HUES6 (cell line): ENCODE data around the gene SPRYD3.
"Not testable (repeated sequence)": the region's sequence is repeated elsewhere in the genome, so short reads cannot be mapped to it uniquely, and the experiment has no call there.

Experiments
- H3K27ac ChIP-seq: 2 replicates; pipeline ENCODE4 v1.7.0; 2013; ENCODE audit warnings: low read depth, mild to moderate bottlenecking, low read length, inconsistent platforms
- H3K27me3 ChIP-seq: 2 replicates; pipeline ENCODE4 v1.6.1; 2013; ENCODE audit warnings: low read length; ENCODE audit not compliant: control insufficient read depth, insufficient read depth
- H3K36me3 ChIP-seq: 2 replicates; pipeline ENCODE4 v1.6.1; 2013; ENCODE audit warnings: low read length; ENCODE audit not compliant: control insufficient read depth, insufficient read depth
- H3K4me1 ChIP-seq: 2 replicates; pipeline ENCODE4 v1.6.1; 2013; ENCODE audit warnings: low read length; ENCODE audit not compliant: control insufficient read depth, insufficient read depth
- H3K4me3 ChIP-seq: 2 replicates; pipeline ENCODE4 v1.5.1; 2013; ENCODE audit warnings: low read depth, low read length
- H3K9ac ChIP-seq: one replicate; pipeline ENCODE4 v1.6.1; 2013; ENCODE audit warnings: mild to moderate bottlenecking, low read length
- H3K9me3 ChIP-seq: 2 replicates; pipeline ENCODE4 v1.6.1; 2013; ENCODE audit warnings: low read depth, low read length; ENCODE audit not compliant: control insufficient read depth, insufficient read depth

The SPRYD3 gene

DNA sequence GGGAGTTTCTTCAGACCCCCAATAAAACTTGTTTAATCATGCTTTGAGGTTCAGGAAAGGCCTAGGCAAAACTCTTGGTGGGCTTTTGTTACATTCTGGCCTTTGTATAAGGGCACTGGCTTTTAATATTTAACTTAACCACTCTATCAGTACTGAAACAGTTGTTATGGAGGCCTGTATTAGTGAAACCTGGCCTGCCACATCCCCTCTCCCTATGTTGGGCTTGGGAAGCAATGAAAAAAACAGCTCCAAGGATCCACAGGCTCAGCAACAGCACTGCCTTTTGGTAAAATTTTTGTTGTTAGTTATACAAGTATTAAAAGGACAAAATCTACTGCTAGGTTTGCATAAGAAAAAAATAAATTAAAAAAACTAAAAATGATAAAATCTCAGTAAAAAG is 34.8 kb upstream of the SPRYD3 start:
- no peaks in the 10 kb centered on the region for H3K4me1 ChIP-seq
- H3K27me3 ChIP-seq = no peaks in the 10 kb centered on the region
- no peak overlapping the region for H3K27ac ChIP-seq
- H3K4me3 ChIP-seq = no peak overlapping the region
- H3K36me3 ChIP-seq = no peaks in the 10 kb centered on the region
- 0 out of 2 replicates have a peak, but pooled peaks cover 3% of the 10 kb centered on the region for H3K9me3 ChIP-seq
- H3K9ac ChIP-seq = no peak overlapping the region

DNA sequence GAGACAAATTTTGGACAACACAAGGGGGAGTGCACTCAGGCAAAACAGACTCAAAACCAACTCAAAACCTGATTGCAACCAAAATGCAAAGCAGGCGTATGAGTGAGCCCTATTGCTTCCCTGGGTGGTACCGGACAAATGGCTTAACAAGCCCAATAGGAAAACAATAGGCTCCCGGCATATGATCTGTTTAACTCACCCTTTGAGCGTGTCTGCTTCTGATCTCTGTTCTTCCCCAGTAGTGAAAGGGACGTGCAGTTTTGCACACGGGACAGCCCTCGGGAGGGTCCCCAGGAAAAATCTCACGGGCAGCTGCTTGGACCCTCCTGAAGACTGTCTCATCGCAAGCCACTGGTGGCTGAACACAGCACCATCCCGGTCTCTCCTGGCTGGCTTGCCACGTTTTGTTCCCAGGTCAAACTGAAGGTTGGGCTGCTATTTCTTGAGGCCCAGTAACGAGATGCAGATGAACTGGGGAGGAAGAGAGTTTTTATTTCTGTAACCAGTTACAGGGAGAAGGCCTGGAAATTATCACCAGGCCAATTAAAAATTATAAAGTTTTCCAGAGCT is 34.0 kb upstream of the SPRYD3 start:
- no peak overlapping the region for H3K4me3 ChIP-seq
- H3K36me3 ChIP-seq = no peaks in the 10 kb centered on the region
- H3K27ac ChIP-seq = no peak overlapping the region
- H3K9me3 ChIP-seq = 0 out of 2 replicates have a peak, but pooled peaks cover 3% of the 10 kb centered on the region
- no peak overlapping the region for H3K9ac ChIP-seq
- no peaks in the 10 kb centered on the region for H3K4me1 ChIP-seq
- no peaks in the 10 kb centered on the region for H3K27me3 ChIP-seq

DNA sequence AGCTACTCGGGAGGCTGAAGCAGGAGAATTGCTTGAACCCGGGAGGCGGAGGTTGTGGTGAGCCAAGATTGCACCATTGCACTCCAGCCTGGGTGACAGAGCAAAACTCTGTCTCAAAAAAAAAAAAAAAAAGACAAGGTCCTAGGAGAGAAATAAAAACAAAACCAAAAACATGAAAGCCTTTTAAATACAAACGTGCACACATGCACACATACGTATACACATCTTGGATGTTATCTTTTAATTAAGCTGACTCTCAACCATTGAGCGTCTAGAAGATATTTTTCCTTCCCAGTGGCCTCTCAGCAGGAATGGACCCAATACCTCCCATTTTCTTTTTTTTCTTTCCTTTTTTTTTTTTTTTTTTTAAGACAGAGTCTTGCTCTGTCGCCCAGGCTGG is 33.2 kb upstream of the SPRYD3 start:
- not testable (repeated sequence) for H3K9ac ChIP-seq, H3K27me3 ChIP-seq, H3K36me3 ChIP-seq, H3K27ac ChIP-seq, H3K4me1 ChIP-seq, H3K4me3 ChIP-seq, H3K9me3 ChIP-seq

DNA sequence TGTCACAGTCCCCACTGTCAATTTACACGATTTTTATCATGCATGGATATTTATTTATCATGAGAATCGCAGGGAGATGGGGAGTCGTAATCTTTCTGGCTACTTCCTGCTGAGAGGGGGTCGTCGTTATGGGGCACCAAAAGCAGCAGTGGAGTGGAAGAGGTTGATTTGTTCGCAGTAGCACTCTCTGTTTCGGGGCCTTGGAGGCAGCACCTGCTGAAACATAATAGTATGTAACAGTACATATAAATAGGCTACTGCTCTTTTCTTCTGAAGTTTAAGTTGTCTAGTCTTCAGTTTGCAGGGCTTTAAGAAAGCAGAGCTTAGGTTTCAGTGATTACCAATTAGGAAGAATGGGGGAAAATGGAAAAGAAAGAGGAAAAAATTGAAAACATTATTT is 27.9 kb upstream of the SPRYD3 start:
- no peaks in the 10 kb centered on the region; the same call in 1 of the 2 replicates for H3K4me1 ChIP-seq
- no peak overlapping the region for H3K27ac ChIP-seq
- H3K9me3 ChIP-seq = 0 out of 2 replicates have a peak, but pooled peaks cover 3% of the 10 kb centered on the region
- H3K4me3 ChIP-seq = no peak overlapping the region
- H3K36me3 ChIP-seq = no peaks in the 10 kb centered on the region
- no peak overlapping the region for H3K9ac ChIP-seq
- H3K27me3 ChIP-seq = no peaks in the 10 kb centered on the region

DNA sequence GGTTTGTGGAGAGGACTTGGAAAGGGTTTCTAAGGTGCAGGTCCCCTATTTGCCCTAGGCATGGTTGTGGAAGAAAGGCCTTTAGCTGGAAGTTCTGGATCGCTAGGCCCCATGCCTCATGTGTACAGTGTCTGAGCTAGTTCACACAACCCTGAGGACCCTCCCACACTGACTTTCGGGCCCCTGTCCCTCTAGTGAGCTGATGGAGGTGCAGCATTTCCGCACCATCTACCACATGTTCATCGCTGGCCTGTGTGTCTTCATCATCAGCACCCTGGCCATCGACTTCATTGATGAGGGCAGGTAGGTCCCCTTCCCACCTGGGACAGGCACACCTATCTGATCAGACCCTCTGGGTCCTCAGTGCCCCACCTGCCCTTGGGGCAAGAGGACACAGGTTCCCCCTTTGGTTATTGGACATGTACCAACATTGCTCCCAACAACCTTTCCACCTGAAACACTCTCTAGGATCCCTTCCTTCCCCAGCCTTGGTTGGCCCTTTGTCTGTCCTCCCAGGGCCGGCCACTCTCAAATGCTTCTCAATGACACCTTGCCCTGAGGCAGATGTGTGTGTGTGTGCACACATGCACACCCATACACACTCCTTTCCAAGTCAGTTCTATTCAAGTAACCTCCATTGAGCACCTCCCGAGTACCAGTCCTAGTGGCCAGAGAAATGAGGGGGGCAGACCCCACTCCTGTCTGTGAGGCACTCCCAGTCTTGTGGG is 26.7 kb upstream of the SPRYD3 start:
- Histone ChIP-seq H3K9me3 (0 out of 2 replicates have a peak, but pooled peaks cover 3% of the 10 kb centered on the region), H3K36me3 (no peaks in the 10 kb centered on the region), H3K4me1 (no peaks in the 10 kb centered on the region; the same call in 1 of the 2 replicates)

DNA sequence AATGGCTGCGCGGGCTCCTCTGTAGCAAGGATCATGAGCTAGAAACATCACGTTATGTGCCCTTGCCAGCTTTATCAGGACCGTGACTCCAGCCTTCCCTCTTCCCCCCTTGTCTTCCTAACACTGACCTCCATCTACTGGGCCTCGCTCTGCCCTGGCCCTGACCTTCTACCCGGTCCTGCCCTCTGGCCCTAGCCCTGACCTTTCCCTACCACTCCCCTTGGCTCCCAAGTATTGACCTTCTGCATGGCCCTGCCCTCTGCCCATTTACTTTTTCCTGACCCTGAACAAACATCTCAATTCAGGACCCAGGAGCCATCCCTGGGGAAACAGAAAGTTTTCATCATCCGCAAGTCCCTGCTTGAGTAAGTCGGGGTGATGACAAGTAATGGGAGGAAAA is 26.1 kb upstream of the SPRYD3 start:
- H3K9me3 ChIP-seq = 0 out of 2 replicates have a peak, but pooled peaks cover 2% of the 10 kb centered on the region
- H3K27me3 ChIP-seq = no peaks in the 10 kb centered on the region
- no peak overlapping the region for H3K9ac ChIP-seq
- H3K36me3 ChIP-seq = no peaks in the 10 kb centered on the region
- no peak overlapping the region for H3K27ac ChIP-seq
- H3K4me3 ChIP-seq = no peak overlapping the region
- H3K4me1 ChIP-seq = no peaks in the 10 kb centered on the region; the same call in 1 of the 2 replicates

More for the DNA sequence above, 26.7 kb upstream of the SPRYD3 start:
- Histone ChIP-seq H3K9ac (no peak overlapping the region), H3K27me3 (no peaks in the 10 kb centered on the region), H3K4me3 (no peak overlapping the region), H3K27ac (no peak overlapping the region)

DNA sequence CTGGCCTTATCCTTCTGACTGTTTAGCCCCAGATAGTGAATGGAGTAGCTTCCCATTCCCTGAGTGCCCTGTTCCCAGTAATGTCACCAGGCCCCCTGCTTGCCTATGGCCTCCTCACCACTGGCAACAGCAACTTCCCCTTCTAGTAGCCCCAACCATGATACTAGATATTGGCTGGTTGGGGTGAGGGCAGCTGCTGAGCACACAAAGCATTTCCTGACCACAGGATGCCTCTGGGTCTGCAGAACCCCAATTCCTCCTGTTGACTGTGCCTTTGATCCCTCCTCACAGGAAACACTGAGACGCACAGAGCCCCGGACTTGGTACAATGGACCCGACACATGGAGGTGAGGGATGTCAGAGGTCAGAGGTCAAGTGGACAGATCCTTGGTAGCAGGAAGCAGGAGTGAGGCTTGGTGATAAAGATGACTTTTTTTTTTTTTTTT is 24.7 kb upstream of the SPRYD3 start:
- Histone ChIP-seq H3K27me3 (peaks cover 4% of the 10 kb centered on the region), H3K27ac (no peak overlapping the region), H3K36me3 (no peaks in the 10 kb centered on the region), H3K9ac (no peak overlapping the region), H3K4me1 (peaks cover 5% of the 10 kb centered on the region), H3K4me3 (no peak overlapping the region), H3K9me3 (no peaks in the 10 kb centered on the region)

DNA sequence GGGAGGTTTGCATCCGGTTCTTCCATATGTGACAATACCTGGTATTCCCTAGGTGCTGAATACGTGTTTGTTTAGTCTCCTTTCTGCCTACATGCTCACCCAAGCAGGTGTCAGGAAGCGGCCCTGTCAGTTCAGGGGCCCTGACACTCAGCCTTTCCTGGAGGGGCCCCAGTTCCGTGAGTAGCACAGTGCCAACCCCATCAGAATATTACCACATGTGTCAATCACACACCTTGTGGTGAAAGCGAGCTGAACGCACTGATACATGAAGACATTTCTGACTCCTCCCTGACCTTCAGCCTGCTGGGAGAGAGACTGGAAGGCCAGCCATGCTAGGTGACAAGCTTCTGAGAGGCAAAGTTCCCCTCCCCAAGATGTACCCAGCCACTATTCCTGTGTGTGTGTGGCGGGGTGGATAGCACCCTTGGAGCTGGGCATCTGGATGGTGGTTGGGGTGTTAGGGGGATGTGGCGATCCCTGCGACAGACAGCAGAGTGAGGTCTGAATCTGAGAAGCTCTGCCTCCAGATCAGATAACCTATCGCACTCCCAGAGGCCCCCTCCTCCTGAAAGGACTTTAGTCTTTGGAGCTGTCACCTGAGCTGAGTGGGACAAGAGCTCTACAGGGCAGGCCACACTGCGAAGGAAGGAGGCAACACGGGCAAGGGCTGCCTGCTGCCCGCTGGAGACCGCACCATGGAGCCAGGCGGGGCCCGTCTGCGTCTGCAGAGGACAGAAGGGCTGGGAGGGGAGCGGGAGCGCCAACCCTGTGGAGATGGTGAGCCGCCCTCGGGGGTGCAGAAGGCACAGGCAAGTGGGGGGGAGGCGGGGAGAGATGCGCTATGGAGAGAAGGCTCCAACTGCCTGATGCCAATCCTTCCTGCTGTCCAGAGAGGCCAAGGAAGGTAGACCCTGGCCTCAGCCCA is 24.0 kb upstream of the SPRYD3 start, which contains the start of gene SOAT2:
Gene SOAT2 (plus strand): TSS at position 604 of the 925 bp plus-strand sequence. CDS start 92 bp downstream, at position 696.
- Histone ChIP-seq H3K9ac (no peak within 1 kb of the TSS), H3K27ac (no peak within 1 kb of the TSS), H3K4me1 (peaks cover 12% of the 10 kb centered on the region), H3K27me3 (peaks cover 11% of the 10 kb centered on the region), H3K36me3 (no peaks in the 10 kb centered on the region), H3K4me3 (no peak within 1 kb of the TSS), H3K9me3 (no peaks in the 10 kb centered on the region)

DNA sequence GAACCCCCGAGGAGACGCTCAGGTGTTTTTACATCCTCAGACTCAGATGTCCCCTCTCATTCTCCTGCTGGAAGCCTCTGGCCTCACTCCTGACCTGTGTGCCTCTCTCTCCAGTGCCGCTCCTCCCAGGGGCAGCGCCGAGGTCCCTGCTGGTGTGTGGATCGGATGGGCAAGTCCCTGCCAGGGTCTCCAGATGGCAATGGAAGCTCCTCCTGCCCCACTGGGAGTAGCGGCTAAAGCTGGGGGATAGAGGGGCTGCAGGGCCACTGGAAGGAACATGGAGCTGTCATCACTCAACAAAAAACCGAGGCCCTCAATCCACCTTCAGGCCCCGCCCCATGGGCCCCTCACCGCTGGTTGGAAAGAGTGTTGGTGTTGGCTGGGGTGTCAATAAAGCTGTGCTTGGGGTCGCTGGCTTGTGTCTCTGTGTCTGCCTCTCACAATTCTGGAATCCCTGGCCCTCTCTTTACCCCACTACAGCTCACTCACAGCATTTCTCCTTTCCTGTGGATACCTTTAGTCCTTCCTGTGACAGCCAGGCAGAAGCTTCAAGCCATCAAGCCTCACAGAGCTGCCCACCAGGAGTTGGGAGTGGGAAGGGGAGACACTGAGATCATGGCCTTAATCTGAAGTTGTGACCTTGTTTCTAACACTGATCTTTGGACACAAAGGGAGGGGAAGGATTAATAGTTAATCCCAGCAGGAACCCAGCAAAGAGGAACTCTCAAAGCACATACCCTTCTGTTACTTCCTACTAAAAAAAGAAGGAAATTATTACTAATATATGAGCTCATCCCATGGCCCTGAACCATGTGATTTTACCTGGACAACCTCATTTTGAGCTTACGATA is 23.0 kb upstream of the SPRYD3 start:
- H3K27me3 ChIP-seq = peaks cover 21% of the 10 kb centered on the region
- peaks cover 14% of the 10 kb centered on the region for H3K4me1 ChIP-seq
- H3K9me3 ChIP-seq = no peaks in the 10 kb centered on the region

DNA sequence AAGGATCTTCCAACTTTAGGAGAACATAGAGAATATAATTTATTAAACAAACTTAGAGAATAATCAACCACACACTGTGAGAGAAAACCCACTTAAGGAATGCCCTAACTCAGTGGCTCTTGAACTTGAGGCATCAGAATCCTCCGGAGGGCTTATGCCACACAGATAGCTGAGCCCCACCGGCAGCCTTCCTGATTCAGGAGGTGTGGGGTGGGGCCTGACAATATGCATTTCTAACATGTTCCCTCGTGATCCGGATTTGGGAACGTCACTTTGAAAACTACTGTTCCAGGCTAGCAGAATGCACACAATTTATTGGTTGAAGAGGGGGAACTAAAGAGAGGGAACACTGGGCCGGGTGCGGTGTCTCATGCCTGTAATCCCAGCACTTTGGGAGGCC is 22.1 kb upstream of the SPRYD3 start:
- Histone ChIP-seq H3K27me3 (peaks cover 29% of the 10 kb centered on the region), H3K9me3 (no peaks in the 10 kb centered on the region), H3K4me1 (peaks cover 15% of the 10 kb centered on the region), H3K27ac (no peak overlapping the region), H3K4me3 (no peak overlapping the region), H3K36me3 (no peaks in the 10 kb centered on the region), H3K9ac (no peak overlapping the region)

More for the DNA sequence above, 23.0 kb upstream of the SPRYD3 start:
- no peak overlapping the region for H3K4me3 ChIP-seq
- H3K36me3 ChIP-seq = no peaks in the 10 kb centered on the region
- no peak overlapping the region for H3K27ac ChIP-seq
- H3K9ac ChIP-seq = no peak overlapping the region
